ENCODE data around the gene RNF220.

DNA sequence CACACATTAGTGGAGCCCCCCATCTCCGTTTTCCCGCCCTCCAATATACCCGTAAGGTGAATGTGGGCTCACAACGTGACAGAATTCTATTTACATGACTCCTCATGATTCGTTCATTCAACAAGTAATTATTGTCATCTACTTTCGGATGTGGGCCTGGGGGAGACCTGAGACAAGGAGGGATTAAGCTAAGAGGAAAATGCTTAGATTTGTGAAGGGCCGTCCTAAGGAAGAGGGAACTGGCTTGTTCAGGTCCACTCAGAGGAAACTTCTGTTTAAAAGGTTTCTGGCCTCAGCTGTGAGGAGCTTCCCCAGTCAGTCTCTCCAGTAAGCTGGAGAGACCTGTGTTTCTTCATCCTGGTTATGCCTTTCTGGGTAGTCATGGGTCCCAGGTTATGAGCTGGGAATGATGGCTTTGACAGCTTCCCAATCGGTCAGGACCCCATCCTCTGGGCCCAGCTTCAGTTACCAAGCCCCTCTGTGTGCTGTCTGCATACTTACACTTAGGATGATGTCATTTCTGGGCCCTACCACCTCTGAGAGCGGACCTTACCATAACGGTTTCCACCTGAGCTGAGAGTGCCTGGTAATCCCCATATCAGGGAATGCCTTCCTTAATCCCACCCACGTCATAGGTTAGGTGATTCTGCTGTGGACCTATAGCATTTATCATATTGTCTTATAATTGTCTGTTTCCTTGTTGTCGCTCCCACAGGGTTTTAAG lies 49.3 kb upstream of the RNF220 start:
- TF ChIP-seq POLR2A (IDR thresholded peaks at IDR 0.05; ENCODE audit: low read depth, low read length) (no peak), POLR2AphosphoS5 (IDR thresholded peaks at IDR 0.05; ENCODE audit: low read depth, low read length) (no peak), TAF1 (IDR thresholded peaks at IDR 0.05; ENCODE audit: borderline replicate concordance, low read depth, low read length) (no peak)

Measured in GM12892 (cell line).